CD4-positive, alpha-beta T cell treated with Interleukin-1 beta for 1 hour (primary cell): ENCODE data around the gene RYR2.
A peak's percentile ranks its signal among the peaks of the same experiment; 100 is the strongest.

Source experiments
- DNase-seq, 2 donors: peaks; one replicate each; pipeline ENCODE4 v3.0.0-alpha.2; 2020 to 2022

The RYR2 gene

GRCh38 chr1:237754627-237755026 lies 712.6 kb downstream of the RYR2 start:
- DNase-seq = no peak

DNA sequence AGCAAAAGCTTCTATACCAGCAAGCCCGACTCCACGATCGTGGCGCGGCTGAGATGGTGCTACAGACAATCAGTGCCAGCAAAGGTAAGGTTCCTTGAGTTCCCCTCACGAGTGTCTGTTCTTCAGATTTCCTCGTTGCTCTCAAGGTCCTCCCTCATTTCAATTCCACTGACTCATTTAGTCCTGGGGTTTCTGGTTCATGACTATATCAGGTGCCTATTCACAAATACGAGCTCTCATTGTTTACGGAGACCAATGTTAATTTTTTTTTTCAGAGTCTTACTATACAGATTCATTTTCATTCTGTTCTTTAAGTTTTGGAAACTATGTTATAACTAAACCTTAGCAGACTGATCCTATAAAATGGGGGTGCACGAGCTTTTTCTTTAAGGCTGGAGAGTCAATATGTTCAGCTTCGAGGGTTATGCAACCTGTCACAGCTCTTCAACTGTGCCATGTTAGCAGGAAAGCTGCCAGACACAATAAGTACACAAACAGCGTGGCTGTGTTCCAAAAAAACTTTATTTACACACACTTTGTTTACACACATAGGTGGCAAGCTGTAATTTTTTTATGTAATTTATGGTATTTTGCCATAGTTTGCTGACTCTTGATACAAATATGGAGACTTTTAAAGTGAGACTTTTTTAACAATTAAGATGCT lies 714.5 kb downstream of the RYR2 start:
- no peak for DNase-seq

DNA sequence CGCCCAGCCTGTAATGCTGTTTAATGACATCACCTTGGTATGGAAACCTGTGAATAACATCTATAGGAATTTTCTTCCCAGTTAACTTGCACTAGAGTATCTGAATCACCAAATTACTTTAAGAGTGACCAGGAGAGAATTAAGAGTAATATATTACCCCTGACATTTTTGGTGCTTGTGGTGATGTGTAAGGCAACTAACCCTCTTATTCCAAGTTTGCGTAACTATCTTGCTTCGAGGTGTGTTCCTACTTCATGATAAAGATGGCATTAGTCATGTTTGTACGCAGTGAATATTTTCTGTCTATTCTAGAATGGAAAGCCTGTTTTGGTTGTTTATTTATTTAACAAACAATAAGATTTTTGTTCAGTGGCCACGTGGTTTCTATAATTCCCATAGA lies 717.4 kb downstream of the RYR2 start:
- no peak for DNase-seq

- no peak for DNase-seq
Measured at GRCh38 chr1:237760951-237761350, 719.0 kb downstream of the RYR2 start.

- DNase-seq = no peak
Measured at GRCh38 chr1:237763137-237763536, 721.2 kb downstream of the RYR2 start.

DNA sequence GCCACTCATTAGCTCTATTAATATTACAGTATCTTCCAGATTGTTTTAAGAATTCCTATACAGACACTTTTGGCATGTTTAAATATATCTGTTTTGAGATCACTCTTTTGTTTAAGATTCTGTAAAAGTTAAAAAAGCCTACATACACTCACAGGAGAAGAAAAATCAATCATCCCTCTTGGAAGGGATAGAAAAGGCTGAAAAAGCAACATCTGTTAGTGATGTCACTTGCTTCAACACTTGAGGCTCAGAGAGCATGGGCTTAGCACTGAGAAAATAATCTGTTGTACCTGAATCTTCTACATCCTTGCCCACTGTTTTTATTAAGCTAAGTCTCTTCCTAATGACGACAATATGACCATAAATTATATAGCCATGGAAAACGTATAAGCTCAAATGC lies 721.8 kb downstream of the RYR2 start:
- DNase-seq = no peak

- DNase-seq = no peak
Measured at GRCh38 chr1:237769916-237770315, 727.9 kb downstream of the RYR2 start.

DNA sequence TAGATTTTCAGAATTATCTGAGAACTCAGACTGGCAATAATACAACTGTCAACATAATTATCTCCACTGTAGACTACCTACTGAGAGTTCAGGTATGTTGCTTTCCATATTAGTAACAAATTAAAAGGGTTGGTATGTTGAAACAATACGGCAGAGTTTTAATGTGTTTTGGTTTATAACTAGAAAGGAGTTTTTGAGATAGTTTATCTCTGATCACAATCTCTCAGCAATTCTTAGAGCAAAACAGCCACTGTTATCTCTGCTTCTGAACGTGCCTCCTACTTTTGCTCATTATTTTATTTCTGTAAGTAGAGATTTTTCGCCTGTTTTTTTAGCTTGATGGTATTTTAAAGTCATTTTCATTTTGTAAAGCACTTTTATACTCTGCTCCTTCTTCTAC lies 730.0 kb downstream of the RYR2 start:
- no peak for DNase-seq

GRCh38 chr1:237774246-237774645 lies 732.3 kb downstream of the RYR2 start:
- DNase-seq = no peak

DNA sequence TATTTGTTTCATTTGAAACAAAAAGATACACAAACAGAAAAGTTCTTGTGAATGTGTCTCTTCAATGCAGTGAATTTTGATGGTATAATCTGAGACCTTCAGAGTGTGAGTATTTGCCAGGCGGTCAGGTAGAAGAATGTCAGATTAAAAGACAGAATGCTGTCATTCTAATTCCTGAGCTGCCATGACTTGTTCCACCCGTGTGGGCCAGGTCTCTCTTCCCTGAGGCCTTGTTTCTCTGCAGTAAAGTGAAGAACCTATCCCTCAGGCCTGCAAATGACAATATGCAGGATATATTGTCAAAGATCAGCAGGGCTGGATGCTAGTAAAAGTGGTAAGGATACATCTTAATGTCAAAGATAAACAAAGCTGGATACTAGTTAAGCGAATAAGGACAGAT lies 737.4 kb downstream of the RYR2 start:
- no peak for DNase-seq

DNA sequence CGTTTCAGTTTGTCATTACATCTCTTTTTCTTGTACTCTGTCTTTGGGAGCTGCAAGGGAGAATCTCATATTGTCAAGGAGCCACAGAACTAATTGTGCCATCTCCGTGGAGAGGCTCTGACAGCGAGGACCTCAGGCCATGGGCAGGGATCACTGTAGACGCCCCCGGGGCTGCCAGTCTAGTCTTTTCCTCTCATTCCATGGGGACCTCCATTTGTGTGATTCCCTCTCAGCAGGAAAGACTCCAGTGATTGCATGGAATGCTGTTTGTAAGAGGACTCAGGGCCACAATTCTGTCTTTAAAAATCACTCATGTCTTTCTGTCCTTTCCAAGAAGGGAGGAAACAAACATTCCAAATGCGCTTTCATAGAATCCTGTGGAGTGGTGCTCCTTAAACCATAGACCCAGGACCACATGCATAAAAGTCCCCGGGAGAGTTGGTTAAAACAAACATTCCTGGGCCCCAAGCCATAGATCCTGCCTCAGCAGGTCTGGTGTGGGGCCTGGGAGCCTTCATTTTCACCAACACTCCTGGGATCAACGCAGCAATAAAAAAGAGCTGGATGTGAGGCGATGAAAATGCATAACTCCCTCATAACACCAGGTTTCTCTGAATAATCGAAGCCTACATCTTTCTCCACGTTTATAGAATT lies 744.2 kb downstream of the RYR2 start:
- no peak for DNase-seq

DNA sequence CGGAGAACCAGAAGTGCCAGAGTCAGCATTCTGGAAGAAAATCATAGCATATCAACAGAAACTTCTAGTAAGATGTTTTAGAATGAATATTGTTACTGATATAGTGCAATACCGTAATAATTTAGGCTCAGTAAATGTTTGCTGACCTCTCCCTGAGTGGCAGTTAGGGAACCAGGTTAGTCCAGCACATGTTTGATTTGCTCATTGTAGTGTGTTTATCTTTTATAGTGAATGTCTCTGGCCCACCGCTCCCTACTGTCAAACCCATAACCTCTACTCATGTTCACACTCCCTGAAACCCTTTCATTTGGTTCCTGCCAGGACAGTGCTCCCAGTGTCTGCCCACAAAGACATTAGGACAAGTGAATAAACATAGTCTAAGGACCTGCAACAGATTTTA lies 746.1 kb downstream of the RYR2 start:
- no peak for DNase-seq

GRCh38 chr1:237789619-237790018 lies 747.6 kb downstream of the RYR2 start:
- DNase-seq = no peak

- no peak for DNase-seq
Measured at GRCh38 chr1:237791592-237791991, 749.6 kb downstream of the RYR2 start.

GRCh38 chr1:237792149-237792548 lies 750.2 kb downstream of the RYR2 start:
- no peak for DNase-seq

- no peak for DNase-seq
Measured at GRCh38 chr1:237792726-237793125, 750.7 kb downstream of the RYR2 start.

- no peak for DNase-seq
Measured at GRCh38 chr1:237794071-237794470, 752.1 kb downstream of the RYR2 start.

DNA sequence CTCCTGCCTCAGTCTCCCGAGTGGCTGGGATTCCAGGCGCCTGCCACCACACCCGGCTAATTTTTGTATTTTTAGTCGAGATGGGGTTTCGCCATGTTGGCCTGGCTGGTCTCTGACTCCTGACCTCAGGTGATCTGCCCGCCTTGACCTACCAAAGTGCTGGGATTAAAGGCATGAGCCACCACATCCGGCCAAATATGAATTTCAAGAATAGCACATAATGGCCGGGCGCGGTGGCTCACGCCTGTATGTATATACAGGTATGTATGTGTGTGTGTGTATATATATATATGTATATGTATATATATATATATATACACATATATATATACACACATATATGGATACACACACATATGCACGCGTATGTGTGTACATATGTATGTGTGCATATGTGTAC lies 753.6 kb downstream of the RYR2 start:
- DNase-seq = no peak

DNA sequence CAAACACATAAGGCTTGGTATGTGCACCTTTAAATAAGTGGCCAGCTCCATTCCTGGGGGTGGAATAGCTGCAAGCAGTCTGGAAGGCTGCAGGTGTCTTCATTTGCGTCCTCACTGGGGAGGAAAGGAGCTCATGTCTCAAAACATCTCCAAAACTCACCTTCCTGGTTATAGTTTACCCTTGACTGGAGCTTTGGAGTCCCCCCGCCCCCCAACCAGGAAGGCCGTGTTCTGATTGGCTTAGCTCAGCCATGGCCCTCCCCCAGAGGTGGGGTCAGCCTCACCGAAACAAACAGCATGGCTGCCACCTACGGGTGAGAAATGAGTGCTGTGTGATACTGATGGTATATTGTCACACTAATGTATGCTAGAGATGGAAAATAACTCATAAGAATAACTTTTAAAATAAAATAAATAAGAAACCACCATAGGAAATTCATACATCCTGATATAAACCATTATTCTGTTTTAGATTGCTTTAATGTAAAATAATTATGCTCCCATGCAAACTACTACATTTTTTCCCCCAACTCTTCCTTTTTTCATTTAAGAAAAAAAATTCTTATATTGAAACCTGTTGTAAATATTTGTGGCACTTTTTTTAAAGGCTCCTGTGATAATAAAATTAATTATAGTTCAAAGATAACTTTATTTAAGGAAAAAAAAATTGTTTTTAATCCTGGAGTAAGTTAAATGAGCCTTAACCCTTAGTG lies 757.9 kb downstream of the RYR2 start:
- peak; percentile 27 to 61 for DNase-seq

GRCh38 chr1:237804516-237804915 lies 762.5 kb downstream of the RYR2 start:
- DNase-seq = no peak

GRCh38 chr1:237809099-237809498 lies 767.1 kb downstream of the RYR2 start:
- DNase-seq = no peak

GRCh38 chr1:237811633-237812032 lies 769.6 kb downstream of the RYR2 start:
- no peak for DNase-seq

GRCh38 chr1:237812061-237812460 lies 770.1 kb downstream of the RYR2 start:
- no peak for DNase-seq

DNA sequence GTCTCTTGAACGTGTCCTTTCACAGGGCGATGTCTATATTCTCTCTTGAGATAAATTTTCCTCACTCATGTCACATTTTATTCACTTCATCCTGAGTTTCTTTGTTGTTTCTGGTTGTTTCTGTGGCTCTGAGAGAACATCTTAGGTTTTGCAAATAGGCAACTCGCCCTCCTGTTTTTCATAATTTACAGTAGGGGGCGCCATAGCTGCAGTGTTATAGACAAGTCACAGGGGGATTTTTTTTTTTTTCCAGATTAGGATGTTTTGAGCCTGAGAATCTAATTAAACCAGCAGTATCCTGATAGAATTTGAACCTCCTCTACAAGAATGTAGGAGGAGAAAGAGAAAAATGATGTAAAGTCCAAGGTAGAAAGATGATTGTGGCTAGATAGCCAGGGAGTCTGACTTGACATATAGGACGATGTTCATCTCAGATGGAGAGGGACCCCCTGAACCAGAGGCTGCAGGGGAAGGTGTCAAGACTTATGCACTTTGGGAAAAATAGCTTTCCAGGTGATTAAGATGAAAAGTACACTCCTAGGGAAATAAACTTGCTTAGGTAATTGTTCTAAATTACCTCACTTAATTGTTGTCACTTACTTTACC lies 772.4 kb downstream of the RYR2 start:
- no peak for DNase-seq
